ENCODE data around the gene OR2H2. TPM values are rescaled to one million over a fixed set of nuclear protein-coding genes. Genes with fewer than 3 reads are reported as not detected.

The OR2H2 gene
- total RNA-seq, 4 donors from 2014 or later, result not detected

DNA sequence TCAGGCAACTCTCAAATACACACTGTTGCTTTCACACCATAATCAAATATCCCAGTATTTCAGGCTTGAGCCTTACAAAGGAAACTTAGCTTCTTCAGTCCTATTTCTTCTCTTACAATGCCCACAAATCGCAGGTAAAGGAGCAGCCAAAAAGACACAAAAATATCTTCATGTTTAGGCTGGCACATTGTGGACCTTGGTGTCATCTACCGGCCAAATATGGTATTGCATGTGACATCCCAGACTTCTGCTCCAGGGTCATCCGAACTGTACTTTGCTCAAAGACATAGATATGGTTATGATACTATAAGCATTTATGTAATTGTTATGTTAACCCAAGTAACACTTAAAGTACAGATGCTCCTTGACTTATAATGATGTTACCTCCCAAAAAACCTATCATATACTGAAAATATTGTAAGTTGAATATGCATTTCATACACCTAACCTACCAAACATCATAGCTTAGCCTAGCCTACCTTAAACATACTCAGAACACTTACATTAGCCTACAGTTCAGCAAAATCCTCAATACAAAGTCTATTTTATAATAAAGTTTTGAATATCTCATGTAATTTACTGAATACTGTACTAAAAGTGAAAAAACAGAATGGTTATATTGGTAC lies 4.6 kb downstream of the OR2H2 start:
- ATAC-seq, result no peak
- TF ChIP-seq POLR2A (IDR thresholded peaks at IDR 0.05) (no peak), EP300 (IDR thresholded peaks at IDR 0.05) (no peak)
- TF ChIP-seq, protein P1, sequence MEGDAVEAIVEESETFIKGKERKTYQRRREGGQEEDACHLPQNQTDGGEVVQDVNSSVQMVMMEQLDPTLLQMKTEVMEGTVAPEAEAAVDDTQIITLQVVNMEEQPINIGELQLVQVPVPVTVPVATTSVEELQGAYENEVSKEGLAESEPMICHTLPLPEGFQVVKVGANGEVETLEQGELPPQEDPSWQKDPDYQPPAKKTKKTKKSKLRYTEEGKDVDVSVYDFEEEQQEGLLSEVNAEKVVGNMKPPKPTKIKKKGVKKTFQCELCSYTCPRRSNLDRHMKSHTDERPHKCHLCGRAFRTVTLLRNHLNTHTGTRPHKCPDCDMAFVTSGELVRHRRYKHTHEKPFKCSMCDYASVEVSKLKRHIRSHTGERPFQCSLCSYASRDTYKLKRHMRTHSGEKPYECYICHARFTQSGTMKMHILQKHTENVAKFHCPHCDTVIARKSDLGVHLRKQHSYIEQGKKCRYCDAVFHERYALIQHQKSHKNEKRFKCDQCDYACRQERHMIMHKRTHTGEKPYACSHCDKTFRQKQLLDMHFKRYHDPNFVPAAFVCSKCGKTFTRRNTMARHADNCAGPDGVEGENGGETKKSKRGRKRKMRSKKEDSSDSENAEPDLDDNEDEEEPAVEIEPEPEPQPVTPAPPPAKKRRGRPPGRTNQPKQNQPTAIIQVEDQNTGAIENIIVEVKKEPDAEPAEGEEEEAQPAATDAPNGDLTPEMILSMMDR (IDR thresholded peaks at IDR 0.05), result peak; percentile 83 to 94 (median 86)
- WGBS, 2 donors (ENCODE audit: low coverage in 1 of 2), result 0 to 8% methylated on average over 3 of the region's 3 CpGs
- H3K4me1 ChIP-seq, result no peaks in the 10 kb centered on the region
- H3K27me3 ChIP-seq, result no peaks in the 10 kb centered on the region
- no peak overlapping the region for H3K4me3 ChIP-seq
- no peaks in the 10 kb centered on the region for H3K9me3 ChIP-seq
- H3K36me3 ChIP-seq, result no peaks in the 10 kb centered on the region
- no peak overlapping the region for H3K27ac ChIP-seq

DNA sequence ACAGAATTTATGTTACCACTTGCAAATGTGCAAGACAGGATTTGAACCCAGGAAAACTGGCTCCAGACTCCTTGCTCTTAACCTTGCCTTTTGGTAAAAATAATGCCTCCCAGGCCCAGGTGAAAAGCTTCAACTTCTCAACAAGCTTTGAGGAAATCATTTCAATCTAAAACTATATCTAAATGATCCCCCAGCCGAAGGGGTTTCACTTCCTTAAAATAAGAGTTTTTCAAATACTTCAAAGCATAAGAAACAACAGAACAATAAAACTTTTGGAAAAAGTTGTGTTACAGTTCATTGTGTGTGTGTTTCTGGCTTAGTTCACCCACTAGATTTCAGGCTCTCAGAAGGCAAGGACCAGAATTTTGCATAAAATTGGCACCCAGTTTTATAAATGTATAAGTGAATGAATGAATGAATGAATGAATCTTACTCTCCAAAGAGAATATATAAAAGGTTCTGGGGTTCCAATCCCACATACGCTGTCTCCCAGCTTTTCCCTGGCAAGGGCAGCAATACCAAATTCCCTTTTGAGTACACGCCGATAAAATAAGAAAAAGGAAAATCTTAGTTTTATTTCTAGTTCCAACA lies 5.4 kb downstream of the OR2H2 start:
- WGBS, 2 donors (ENCODE audit: low coverage in 1 of 2), result 81 to 87% methylated on average over 4 of the region's 4 CpGs
- Histone ChIP-seq H3K4me1 (no peaks in the 10 kb centered on the region), H3K9me3 (no peaks in the 10 kb centered on the region), H3K36me3 (no peaks in the 10 kb centered on the region), H3K4me3 (no peak overlapping the region), H3K27ac (no peak overlapping the region), H3K27me3 (no peaks in the 10 kb centered on the region)
- TF ChIP-seq, protein P1 (IDR thresholded peaks at IDR 0.05), result no peak
- TF ChIP-seq POLR2AphosphoS5 (IDR thresholded peaks at IDR 0.05), result no peak
- TF ChIP-seq EP300 (IDR thresholded peaks at IDR 0.05), result no peak
- no peak for TF ChIP-seq POLR2A (IDR thresholded peaks at IDR 0.05)
- no peak for ATAC-seq

DNA sequence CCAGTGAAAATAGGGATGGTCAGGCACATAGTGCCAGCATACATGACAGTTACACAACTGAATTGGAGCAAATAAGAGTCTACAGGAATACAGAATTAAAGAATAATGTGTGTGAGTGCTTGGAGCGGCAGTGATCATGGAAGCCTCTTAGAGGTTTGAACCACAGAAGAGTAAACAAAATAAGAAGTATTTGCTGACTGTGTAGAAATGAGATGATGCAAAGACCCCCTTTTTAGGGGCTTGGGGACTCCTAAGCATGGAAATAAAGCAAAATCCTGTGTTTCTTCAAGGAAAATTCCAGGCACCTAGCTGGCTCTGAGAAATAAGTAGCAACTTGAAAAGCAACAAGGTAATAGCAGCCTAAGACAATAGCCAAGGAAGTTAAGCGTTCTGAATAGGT lies 6.8 kb downstream of the OR2H2 start:
- Histone ChIP-seq H3K27me3 (no peaks in the 10 kb centered on the region), H3K9me3 (no peaks in the 10 kb centered on the region), H3K4me3 (no peak overlapping the region), H3K27ac (no peak overlapping the region), H3K4me1 (no peaks in the 10 kb centered on the region), H3K36me3 (no peaks in the 10 kb centered on the region)
- TF ChIP-seq, protein P1 (IDR thresholded peaks at IDR 0.05), result no peak
- WGBS, 2 donors (ENCODE audit: low coverage in 1 of 2), result 88% methylated on average over 2 of the region's 2 CpGs; no CpG with 5 or more reads in 1 of the 2 donors
- ATAC-seq, result no peak

DNA sequence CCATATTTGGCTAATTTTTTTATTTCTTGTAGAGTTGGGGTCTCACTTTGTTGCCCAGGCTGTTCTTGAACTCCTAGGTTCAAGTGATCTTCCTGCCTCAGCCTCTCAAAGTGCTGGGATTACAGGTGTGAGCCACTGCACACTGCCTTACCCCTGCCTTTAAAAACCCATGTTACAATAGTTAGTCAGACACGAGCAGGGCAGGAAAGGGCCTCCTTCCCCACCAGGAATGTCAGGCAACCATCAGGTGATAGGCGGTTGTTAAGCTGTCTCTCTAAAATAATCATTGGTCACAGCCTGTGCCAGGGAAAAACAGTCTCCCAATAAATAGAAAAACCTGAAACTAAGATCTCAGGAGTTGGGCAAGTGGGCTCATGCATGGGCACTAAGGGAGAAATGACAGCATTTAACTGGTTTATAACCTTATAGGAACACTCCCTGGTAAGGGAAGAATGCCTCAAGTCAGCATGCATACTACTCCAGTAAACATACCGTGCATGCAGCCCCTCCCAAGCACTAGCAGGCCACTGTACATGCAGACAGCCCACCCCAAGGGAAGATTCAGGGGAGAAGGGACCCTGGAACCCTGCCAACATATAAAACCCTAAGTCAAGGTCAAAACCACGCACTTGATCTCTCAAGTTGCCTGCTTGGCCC lies 8.4 kb downstream of the OR2H2 start:
- Histone ChIP-seq H3K27me3 (no peaks in the 10 kb centered on the region), H3K4me3 (no peak overlapping the region), H3K4me1 (no peaks in the 10 kb centered on the region), H3K27ac (no peak overlapping the region), H3K36me3 (no peaks in the 10 kb centered on the region), H3K9me3 (no peaks in the 10 kb centered on the region)
- TF ChIP-seq, protein P1 (IDR thresholded peaks at IDR 0.05), result no peak
- no peak for TF ChIP-seq POLR2A (IDR thresholded peaks at IDR 0.05)
- TF ChIP-seq EP300 (IDR thresholded peaks at IDR 0.05), result no peak
- TF ChIP-seq POLR2AphosphoS5 (IDR thresholded peaks at IDR 0.05), result no peak
- no peak for ATAC-seq
- 22 to 33% methylated on average over 1 of the region's 4 CpGs for WGBS, 2 donors (ENCODE audit: low coverage in 1 of 2)
